AG09319 (cell line): ENCODE measurements around the gene CRBN.

Source experiments
- DNase-seq: peaks from one replicate; pipeline ENCODE4 v3.0.0-alpha.2; 2010; ENCODE audit warnings: low read depth; ENCODE audit errors: extremely low read depth
- TF ChIP-seq, protein P1 (sequence below): IDR thresholded peaks from 2 replicates; pipeline ENCODE4 v1.5.1; 2011; ENCODE audit warnings: low read depth, mild to moderate bottlenecking, inconsistent platforms, low read length, moderate library complexity

Gene CRBN

DNA sequence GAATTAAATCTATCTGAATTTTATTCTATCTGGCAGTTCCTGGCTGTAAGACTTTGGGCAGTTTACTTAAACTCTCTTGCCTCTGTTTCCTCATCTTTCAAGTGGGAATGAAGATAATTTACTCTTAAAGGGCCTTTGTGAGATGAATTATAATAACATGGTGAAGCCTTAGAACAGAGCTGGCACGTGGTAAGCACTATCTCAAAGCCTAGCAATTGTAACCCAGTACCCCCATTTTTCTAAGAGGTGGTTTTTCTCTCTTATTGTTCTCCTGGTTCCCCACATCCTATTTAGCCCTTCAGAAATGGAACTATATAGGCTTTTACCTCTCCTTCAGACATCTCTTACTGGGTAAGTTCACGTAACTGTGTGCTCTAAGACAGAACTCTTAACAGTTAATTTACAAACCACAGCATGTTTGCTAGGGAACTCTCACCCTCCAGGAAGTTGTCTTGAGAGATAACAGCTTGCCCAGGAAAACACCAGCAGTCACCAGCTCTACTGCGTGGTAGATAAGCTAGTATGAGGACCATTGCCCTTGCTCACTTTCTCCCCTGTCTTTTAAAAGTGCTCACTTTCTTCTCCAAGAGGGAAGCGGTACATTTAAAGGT is 12.3 kb upstream of the CRBN start:
- DNase-seq, result no peak
- TF ChIP-seq, protein P1, sequence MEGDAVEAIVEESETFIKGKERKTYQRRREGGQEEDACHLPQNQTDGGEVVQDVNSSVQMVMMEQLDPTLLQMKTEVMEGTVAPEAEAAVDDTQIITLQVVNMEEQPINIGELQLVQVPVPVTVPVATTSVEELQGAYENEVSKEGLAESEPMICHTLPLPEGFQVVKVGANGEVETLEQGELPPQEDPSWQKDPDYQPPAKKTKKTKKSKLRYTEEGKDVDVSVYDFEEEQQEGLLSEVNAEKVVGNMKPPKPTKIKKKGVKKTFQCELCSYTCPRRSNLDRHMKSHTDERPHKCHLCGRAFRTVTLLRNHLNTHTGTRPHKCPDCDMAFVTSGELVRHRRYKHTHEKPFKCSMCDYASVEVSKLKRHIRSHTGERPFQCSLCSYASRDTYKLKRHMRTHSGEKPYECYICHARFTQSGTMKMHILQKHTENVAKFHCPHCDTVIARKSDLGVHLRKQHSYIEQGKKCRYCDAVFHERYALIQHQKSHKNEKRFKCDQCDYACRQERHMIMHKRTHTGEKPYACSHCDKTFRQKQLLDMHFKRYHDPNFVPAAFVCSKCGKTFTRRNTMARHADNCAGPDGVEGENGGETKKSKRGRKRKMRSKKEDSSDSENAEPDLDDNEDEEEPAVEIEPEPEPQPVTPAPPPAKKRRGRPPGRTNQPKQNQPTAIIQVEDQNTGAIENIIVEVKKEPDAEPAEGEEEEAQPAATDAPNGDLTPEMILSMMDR, result no peak

DNA sequence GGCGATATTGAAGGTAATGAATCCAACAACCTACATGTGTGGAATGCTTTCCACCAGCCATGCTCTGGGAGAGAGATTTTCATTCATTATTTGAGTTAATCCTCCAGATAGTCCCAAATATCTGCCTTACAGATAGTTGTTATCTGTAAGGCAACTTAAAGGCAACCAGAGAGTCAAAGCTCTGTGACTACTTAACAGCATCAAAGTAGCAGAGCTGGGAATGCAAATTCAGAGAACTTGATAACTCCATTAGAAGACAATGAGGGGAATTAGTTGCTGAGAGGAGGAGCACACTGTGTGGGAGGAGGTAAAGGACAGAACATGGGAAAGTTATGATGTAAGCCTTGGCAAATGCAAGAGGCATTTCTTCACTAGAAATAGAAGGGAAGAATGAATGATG is 10.5 kb upstream of the CRBN start:
- no peak for DNase-seq
- TF ChIP-seq, protein P1, result no peak

DNA sequence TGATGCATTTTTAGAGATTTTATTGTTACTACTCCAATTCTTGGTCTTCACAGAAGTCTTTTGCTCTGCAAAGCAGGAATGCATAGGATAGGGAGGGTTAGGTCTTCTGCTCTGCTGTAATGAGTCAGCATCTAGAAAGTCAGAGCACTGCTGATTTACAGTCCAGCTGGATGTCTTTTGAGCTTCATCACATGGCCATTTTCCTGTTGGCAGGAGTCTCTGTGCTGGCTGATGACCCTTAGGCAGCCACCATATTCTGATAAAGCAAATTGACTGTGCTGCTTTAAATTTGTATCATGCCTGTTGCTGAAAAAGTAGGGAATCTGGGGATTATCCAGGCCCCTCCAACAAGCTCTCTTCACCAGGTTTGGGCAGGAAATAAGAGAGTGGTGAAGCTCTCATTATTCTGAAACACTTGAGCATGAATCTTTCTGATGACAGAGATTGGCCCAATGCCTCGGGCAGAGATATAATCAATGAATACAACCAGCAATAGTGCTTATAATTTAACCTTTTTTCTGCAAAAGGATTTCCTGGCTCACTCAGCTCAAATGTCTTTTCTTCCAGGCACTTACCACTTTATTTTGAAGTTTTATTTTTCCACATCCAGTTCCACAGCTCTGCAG is 9.7 kb upstream of the CRBN start:
- DNase-seq, result no peak
- TF ChIP-seq, protein P1, result no peak

DNA sequence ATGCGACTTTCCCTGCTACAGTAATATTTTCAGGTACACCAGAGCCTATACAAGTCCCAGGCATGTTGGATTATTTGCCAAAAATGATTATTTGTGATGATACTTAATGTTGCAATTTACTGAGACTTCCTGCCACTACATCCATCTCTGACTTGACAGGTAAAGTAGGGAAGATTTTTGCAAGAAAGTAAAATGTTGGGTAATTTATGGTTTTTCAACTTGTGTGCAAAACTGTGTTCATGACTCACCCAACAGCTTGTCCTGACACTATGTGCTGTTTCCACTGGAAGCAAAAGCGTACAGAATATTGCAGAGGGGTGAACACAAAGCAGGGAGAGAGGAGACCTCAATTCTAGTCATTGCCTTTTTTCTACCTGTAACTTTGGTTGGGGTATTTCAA is 5.4 kb upstream of the CRBN start:
- no peak for DNase-seq
- TF ChIP-seq, protein P1, result no peak

DNA sequence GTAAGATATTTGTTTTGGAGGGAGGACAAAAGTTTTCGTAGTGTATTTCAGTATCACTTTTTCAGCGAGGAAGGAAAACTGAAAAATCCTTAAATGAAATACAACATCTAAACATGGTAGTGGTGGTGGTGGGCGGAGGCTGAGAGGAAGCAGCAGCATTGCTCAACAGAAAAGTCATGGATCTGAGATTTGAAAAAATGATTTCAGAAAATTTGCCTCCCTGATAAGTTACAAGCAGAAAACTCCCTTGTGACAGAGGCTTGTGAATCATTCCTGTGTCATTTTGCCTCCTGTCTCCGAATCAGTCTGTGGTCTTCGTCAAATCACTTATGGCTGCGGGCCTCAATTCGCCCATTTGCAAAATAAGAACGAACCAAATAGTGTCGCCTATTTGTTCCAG is 965 bp upstream of the CRBN start:
- no peak for DNase-seq
- TF ChIP-seq, protein P1, result no peak

DNA sequence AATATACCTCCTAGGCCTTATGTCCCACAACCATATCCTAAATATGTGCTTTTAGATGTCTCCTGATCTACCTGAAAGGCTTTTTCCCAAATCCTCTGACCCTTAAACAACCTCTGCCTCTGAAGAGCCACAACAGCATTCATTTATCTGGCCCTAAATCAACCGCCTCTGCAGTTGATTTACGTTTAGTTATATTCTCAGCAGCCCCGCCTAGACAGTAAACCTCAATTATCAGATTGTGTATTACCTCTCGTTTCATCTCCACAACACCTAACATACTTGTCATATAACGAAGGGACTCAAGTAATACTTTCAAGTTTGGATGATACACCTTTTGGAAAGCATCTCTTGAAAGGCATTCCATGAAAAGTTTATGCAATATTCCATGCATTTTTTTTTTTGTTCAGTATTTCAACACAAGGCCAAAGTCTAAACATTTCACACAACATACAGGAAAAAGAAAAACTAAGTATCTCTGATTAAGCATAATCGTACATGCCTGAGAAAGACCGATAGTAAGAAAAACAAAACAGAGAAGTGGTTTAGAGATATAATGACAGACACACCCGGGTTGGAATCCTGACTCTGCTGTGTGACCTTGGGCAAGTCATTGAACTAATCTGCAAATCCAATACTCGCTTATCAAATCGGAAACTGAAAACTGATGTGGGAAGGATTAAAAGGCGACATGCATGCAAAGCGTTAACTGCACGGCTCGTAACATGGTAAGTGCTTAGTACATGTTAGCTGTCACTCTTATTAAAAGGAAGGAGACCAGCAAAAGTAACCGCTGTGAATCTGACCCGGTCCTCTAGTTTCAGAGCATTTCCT is 778 bp downstream of the CRBN start:
- no peak for DNase-seq
- TF ChIP-seq, protein P1, result no peak
